Nephron (organoid): Measurements from ENCODE around the gene MRPL40.

Experiments
- H3K27ac Mint-ChIP-seq, 3 experiments: 2 replicates each; pipeline ENCODE4 v1.8.0; 2020; ENCODE audit warnings: mixed read lengths in 3 of 3, mild to moderate bottlenecking in 2 of 3, moderate library complexity in 1 of 3
- H3K27me3 Mint-ChIP-seq: 2 replicates; pipeline ENCODE4 v1.8.0; 2021; ENCODE audit warnings: low read depth, mild to moderate bottlenecking, moderate library complexity, mixed read lengths
- H3K36me3 Mint-ChIP-seq: 2 replicates; pipeline ENCODE4 v1.8.0; 2020; ENCODE audit warnings: low read depth, mixed read lengths
- H3K4me1 Mint-ChIP-seq: 2 replicates; pipeline ENCODE4 v1.8.0; 2020; ENCODE audit warnings: mixed read lengths
- H3K4me3 Mint-ChIP-seq, 3 experiments: 2 replicates each; pipeline ENCODE4 v1.8.0; 2020; ENCODE audit warnings: mild to moderate bottlenecking in 3 of 3, mixed read lengths in 3 of 3, moderate library complexity in 2 of 3
- H3K9me3 Mint-ChIP-seq: 2 replicates; pipeline ENCODE4 v1.8.0; 2020; ENCODE audit warnings: mixed read lengths
- CTCF ChIP-seq, 3 experiments: fragments of 200-600 bp; sonication (generic); IDR thresholded peaks; one replicate each; pipeline ENCODE4 v1.5.0; 2021; ENCODE audit warnings: antibody characterized with exemption in 3 of 3; ENCODE audit not compliant: unreplicated experiment in 3 of 3

Gene MRPL40

DNA sequence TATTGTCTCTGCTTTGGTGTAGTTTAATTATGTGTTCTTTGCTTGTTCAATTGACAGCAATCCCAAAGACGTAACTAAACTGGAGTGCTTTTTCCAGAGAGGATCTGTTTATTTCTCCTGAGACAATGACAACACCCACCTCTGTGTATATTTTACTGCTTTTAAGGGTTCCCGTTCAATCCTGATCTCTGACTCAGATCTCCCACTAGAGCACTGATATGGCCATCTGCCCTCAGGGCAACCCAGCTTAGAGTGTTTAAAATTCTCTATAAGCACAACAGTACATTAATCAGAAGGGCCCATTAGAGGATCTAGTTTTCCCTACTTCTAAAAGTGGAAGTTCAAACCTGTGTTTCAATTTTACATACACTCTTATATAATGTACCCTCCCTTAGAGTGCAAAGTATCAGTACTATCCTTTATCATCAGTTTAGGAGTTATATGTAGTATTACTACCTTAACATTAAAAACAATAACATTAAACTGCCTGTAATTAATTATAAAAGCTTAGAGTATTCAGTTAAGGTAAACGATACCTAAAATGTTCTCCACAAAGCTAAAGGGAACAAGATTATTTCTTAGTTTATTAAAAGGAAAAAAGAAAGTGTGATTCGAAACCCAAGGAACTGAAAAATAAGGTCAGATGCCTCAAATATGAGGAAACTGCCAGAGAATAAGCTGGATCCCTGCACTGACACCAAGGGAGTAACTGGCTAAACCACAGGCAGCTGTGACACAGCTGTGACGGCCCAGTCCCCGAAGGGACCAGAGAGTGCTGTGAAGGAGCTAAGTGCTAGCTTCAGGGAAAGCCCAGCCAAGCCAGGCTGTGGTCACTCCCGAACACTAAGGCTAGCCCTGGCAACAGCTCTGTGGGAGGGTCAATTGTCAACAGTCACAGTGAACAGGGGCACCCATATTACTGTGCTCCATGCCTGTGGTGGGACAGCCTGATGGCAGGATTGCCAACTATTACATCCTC lies 31.4 kb downstream of the MRPL40 start:
- Mint-ChIP-seq H3K4me3 (no peak overlapping the region), H3K36me3 (peaks cover 45% of the 10 kb centered on the region)

DNA sequence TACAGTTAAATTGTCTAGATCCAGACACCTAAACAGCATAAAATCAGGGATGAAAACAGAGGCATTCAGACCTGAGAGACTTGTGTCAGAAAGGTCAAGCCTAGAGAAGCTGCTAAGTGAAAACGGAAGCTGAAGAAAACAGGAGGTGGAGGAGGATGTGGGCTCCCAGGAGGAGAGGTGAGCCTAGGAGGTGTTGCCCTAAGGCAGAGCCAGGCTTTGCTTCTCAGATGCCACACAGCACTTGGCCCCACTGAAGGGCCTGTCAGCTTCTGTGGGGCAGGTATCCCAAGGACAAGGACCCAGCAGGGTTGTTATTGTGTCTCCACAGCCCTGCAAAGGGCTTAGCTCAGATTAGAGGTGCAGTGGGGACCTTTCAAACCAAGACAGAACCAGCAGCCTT lies 32.2 kb downstream of the MRPL40 start:
- Mint-ChIP-seq H3K9me3 (no peaks in the 10 kb centered on the region), H3K27me3 (no peaks in the 10 kb centered on the region), H3K36me3 (peaks cover 52% of the 10 kb centered on the region), H3K4me3 (no peak overlapping the region), H3K4me1 (no peaks in the 10 kb centered on the region), H3K27ac (no peak overlapping the region)
- TF ChIP-seq CTCF (IDR thresholded peaks at IDR 0.05; ENCODE audit: unreplicated experiment in 3 of 3), result no peak

More for the DNA sequence above, 31.4 kb downstream of the MRPL40 start:
- Mint-ChIP-seq H3K27ac (no peak overlapping the region), H3K4me1 (no peaks in the 10 kb centered on the region), H3K9me3 (no peaks in the 10 kb centered on the region), H3K27me3 (no peaks in the 10 kb centered on the region)
- no peak for TF ChIP-seq CTCF (IDR thresholded peaks at IDR 0.05; ENCODE audit: unreplicated experiment in 3 of 3)

GRCh38 chr22:19464975-19465374 lies 32.6 kb downstream of the MRPL40 start:
- H3K27me3 Mint-ChIP-seq, result no peaks in the 10 kb centered on the region
- H3K27ac Mint-ChIP-seq, result no peak overlapping the region
- peaks cover 54% of the 10 kb centered on the region for H3K36me3 Mint-ChIP-seq
- no peaks in the 10 kb centered on the region for H3K4me1 Mint-ChIP-seq
- H3K9me3 Mint-ChIP-seq, result no peaks in the 10 kb centered on the region
- H3K4me3 Mint-ChIP-seq, result no peak overlapping the region
- TF ChIP-seq CTCF (IDR thresholded peaks at IDR 0.05; ENCODE audit: unreplicated experiment in 3 of 3), result no peak

- Mint-ChIP-seq H3K4me1 (no peaks in the 10 kb centered on the region), H3K27ac (no peak overlapping the region), H3K9me3 (no peaks in the 10 kb centered on the region), H3K36me3 (peaks cover 60% of the 10 kb centered on the region), H3K27me3 (no peaks in the 10 kb centered on the region), H3K4me3 (no peak overlapping the region)
- TF ChIP-seq CTCF (IDR thresholded peaks at IDR 0.05; ENCODE audit: unreplicated experiment in 3 of 3), result no peak
These were observed 33.9 kb downstream of the MRPL40 start for GRCh38 chr22:19466126-19466716.

- no peaks in the 10 kb centered on the region for H3K4me1 Mint-ChIP-seq
- no peak overlapping the region for H3K27ac Mint-ChIP-seq
- TF ChIP-seq CTCF (IDR thresholded peaks at IDR 0.05; ENCODE audit: unreplicated experiment in 3 of 3), result no peak
- H3K4me3 Mint-ChIP-seq, result no peak overlapping the region
- H3K27me3 Mint-ChIP-seq, result no peaks in the 10 kb centered on the region
- H3K9me3 Mint-ChIP-seq, result no peaks in the 10 kb centered on the region
- H3K36me3 Mint-ChIP-seq, result peaks cover 66% of the 10 kb centered on the region
These were observed 34.8 kb downstream of the MRPL40 start for GRCh38 chr22:19466848-19467752.
